CD14-positive monocyte (primary cell): ENCODE data around the gene ABCA2. TPM values are rescaled to one million over a fixed set of nuclear protein-coding genes. Genes with fewer than 3 reads are reported as not detected.

ENCODE experiments used
- DNase-seq, 3 donors: peaks; one replicate each; pipeline ENCODE4 v3.0.0-alpha.2; 2011 to 2022
- H2AFZ ChIP-seq: 2 replicates; pipeline ENCODE4 v1.6.0; 2012; ENCODE audit warnings: mild to moderate bottlenecking, low read depth, low read length, inconsistent platforms; ENCODE audit not compliant: insufficient read depth, poor library complexity, severe bottlenecking
- H3K27ac ChIP-seq, 2 donors: 1 replicate in 1 of 2; 2 replicates in 1 of 2; pipeline ENCODE4 v1.5.1; 2012 to 2013; ENCODE audit warnings: low read length in 2 of 2, control low read depth in 1 of 2, inconsistent platforms in 1 of 2, low read depth in 1 of 2, mild to moderate bottlenecking in 1 of 2
- H3K27me3 ChIP-seq, 2 donors: one replicate each; pipeline versions ENCODE4 v1.6.0 to v1.6.1; 2011 to 2013; ENCODE audit warnings: low read length in 2 of 2; ENCODE audit not compliant: control insufficient read depth in 2 of 2, insufficient read depth in 2 of 2
- H3K36me3 ChIP-seq, 2 donors: replicated peaks in 1 of 2; 1 replicate in 1 of 2; 2 replicates in 1 of 2; pipeline versions ENCODE4 v1.5.1 to v1.6.1; 2012 to 2013; ENCODE audit warnings: low read length in 2 of 2, control low read depth in 1 of 2, inconsistent platforms in 1 of 2, mild to moderate bottlenecking in 1 of 2; ENCODE audit not compliant: insufficient read depth in 2 of 2, control insufficient read depth in 1 of 2
- H3K4me1 ChIP-seq, 2 donors: 1 replicate in 1 of 2; 2 replicates in 1 of 2; pipeline versions ENCODE4 v1.5.1 to v1.6.1; 2012 to 2013; ENCODE audit warnings: low read length in 2 of 2, control low read depth in 1 of 2, inconsistent platforms in 1 of 2, mild to moderate bottlenecking in 1 of 2, moderate library complexity in 1 of 2; ENCODE audit not compliant: insufficient read depth in 2 of 2, control insufficient read depth in 1 of 2
- H3K4me2 ChIP-seq: replicated peaks from 2 replicates; pipeline ENCODE3; 2012; ENCODE audit warnings: low read length, moderate library complexity, mild to moderate bottlenecking; ENCODE audit not compliant: poor library complexity, severe bottlenecking; ENCODE audit errors: extremely low read depth
- H3K4me3 ChIP-seq, 3 experiments: fragments of 200-600 bp in 1 of 3; sonication (generic) in 1 of 3; replicated peaks in 1 of 3; 1 replicate in 2 of 3; 2 replicates in 1 of 3; pipeline ENCODE4 v1.5.1; 2011 to 2013; ENCODE audit warnings: low read length in 3 of 3, mild to moderate bottlenecking in 3 of 3, control low read depth in 2 of 3, low read depth in 2 of 3, inconsistent platforms in 1 of 3, moderate library complexity in 1 of 3
- H3K79me2 ChIP-seq: 2 replicates; pipeline ENCODE4 v1.6.0; 2012; ENCODE audit warnings: mild to moderate bottlenecking, control low read depth, inconsistent platforms, low read length, moderate library complexity; ENCODE audit not compliant: insufficient read depth
- H3K9ac ChIP-seq: 2 replicates; pipeline ENCODE4 v1.6.0; 2017; ENCODE audit warnings: low read length, mild to moderate bottlenecking; ENCODE audit not compliant: insufficient read depth, poor library complexity, severe bottlenecking
- H3K9me3 ChIP-seq, 2 donors: replicated peaks in 1 of 2; 1 replicate in 1 of 2; 2 replicates in 1 of 2; pipeline versions ENCODE4 v1.5.1 to v1.6.1; 2012 to 2013; ENCODE audit warnings: low read length in 2 of 2, control low read depth in 1 of 2; ENCODE audit not compliant: control insufficient read depth in 1 of 2, insufficient read depth in 1 of 2
- H4K20me1 ChIP-seq: 2 replicates; pipeline ENCODE4 v1.6.0; 2012; ENCODE audit warnings: mild to moderate bottlenecking, low read length, control low read depth, moderate library complexity; ENCODE audit not compliant: insufficient read depth
- H3K27ac Mint-ChIP-seq, 7 donors: one replicate each; pipeline ENCODE4 v1.8.0; 2020; ENCODE audit warnings: mild to moderate bottlenecking in 7 of 7, mixed read lengths in 7 of 7, moderate library complexity in 6 of 7, inconsistent platforms in 2 of 7
- H3K27me3 Mint-ChIP-seq, 3 donors: one replicate each; pipeline ENCODE4 v1.8.0; 2021 to 2022; ENCODE audit warnings: low read depth in 3 of 3, mild to moderate bottlenecking in 3 of 3, mixed read lengths in 3 of 3, moderate library complexity in 3 of 3, inconsistent platforms in 1 of 3
- H3K36me3 Mint-ChIP-seq, 2 donors: one replicate each; pipeline ENCODE4 v1.8.0; 2020; ENCODE audit warnings: mixed read lengths in 2 of 2, inconsistent platforms in 1 of 2, mild to moderate bottlenecking in 1 of 2
- H3K4me1 Mint-ChIP-seq: one replicate; pipeline ENCODE4 v1.8.0; 2020; ENCODE audit warnings: mild to moderate bottlenecking, mixed read lengths
- H3K4me3 Mint-ChIP-seq, 2 donors: one replicate each; pipeline ENCODE4 v1.8.0; 2020; ENCODE audit warnings: mild to moderate bottlenecking in 2 of 2, mixed read lengths in 2 of 2, moderate library complexity in 1 of 2
- H3K9me3 Mint-ChIP-seq, 7 donors: one replicate each; pipeline ENCODE4 v1.8.0; 2020 to 2022; ENCODE audit warnings: mixed read lengths in 7 of 7, mild to moderate bottlenecking in 6 of 7, moderate library complexity in 6 of 7, inconsistent platforms in 2 of 7
- CTCF ChIP-seq: fragments of 200-600 bp; IDR thresholded peaks from one replicate; pipeline ENCODE4 v1.8.0; 2022; ENCODE audit warnings: antibody characterized with exemption, mild to moderate bottlenecking
- WGBS: methylation state at CpG from one replicate; pipeline ENCODE4 v1.1.5; 2013; ENCODE audit warnings: missing lambda C conversion rate; ENCODE audit not compliant: insufficient coverage; 5-methylcytosine and 5-hydroxymethylcytosine counted together
- intact Hi-C, 2 donors: fragments of 100-400 bp; cut with micrococcal nuclease; formaldehyde crosslinking; loops; one replicate each; pipeline versions ENCODE4 v1.15.0 to v1.15.1; 2023
- polyA plus RNA-seq, 3 donors: library from polyadenylated mRNA; depleted of rRNA in 1 of 3; unstranded in 2 of 3; stranded (reverse) in 1 of 3; fragments of 300-500 nt in 2 of 3; fragments of >200 nt in 1 of 3; fragmentation: Illumina TruSeq in 2 of 3; gene quantifications; 1 replicate in 2 of 3; 2 replicates in 1 of 3; pipeline ENCODE4 v1.2.3, GENCODE V29; 2012 to 2021

ABCA2 gene
- polyA plus RNA-seq, 3 donors, result 0.18 to 30.7 (median 0.40) TPM

- WGBS, result 17% methylated on average over 32 of the region's 33 CpGs
- Mint-ChIP-seq H3K27ac (no peak overlapping the region), H3K36me3 (peaks cover 0 to 3% of the 10 kb centered on the region in 2 donors), H3K27me3 (peaks cover 55 to 65% (median 61%) of the 10 kb centered on the region in 3 donors), H3K9me3 (peaks cover 0 to 10% (median 0%) of the 10 kb centered on the region in 7 donors), H3K4me3 (peak overlapping the region in 1 of 2 donors; percentile 68), H3K4me1 (peaks cover 4% of the 10 kb centered on the region)
- Histone ChIP-seq H3K4me2 (no peak overlapping the region), H3K27ac (no peak overlapping the region), H3K9me3 (no peaks in the 10 kb centered on the region), H3K9ac (no peak overlapping the region), H3K36me3 (no peaks in the 10 kb centered on the region), H3K4me1 (peaks cover under 1% of the 10 kb centered on the region in 2 donors), H3K79me2 (no peaks in the 10 kb centered on the region), H3K4me3 (no peak overlapping the region), H2AFZ (no peak overlapping the region), H4K20me1 (no peaks in the 10 kb centered on the region), H3K27me3 (peaks cover 19 to 45% of the 10 kb centered on the region in 2 donors)
- no peak for TF ChIP-seq CTCF
- intact Hi-C loops, result no loop called here
- no peak for DNase-seq
Observed at GRCh38 chr9:136985853-136986252, 42.2 kb downstream of the ABCA2 start.

- no peak overlapping the region for H3K4me2 ChIP-seq
- H3K9me3 Mint-ChIP-seq, result peaks cover 0 to 7% (median 0%) of the 10 kb centered on the region in 7 donors
- H3K27ac Mint-ChIP-seq, result no peak overlapping the region
- H3K27ac ChIP-seq, result no peak overlapping the region
- peaks cover 54 to 68% (median 58%) of the 10 kb centered on the region in 3 donors for H3K27me3 Mint-ChIP-seq
- no peaks in the 10 kb centered on the region for H3K9me3 ChIP-seq
- H3K4me3 Mint-ChIP-seq, result no peak overlapping the region
- peaks cover 19 to 45% of the 10 kb centered on the region in 2 donors for H3K27me3 ChIP-seq
- WGBS, result 5% methylated on average over 41 of the region's 48 CpGs
- no peak for DNase-seq
- no peaks in the 10 kb centered on the region for H3K36me3 ChIP-seq
- no peak overlapping the region for H2AFZ ChIP-seq
- H3K4me1 Mint-ChIP-seq, result no peaks in the 10 kb centered on the region
- peaks cover 0 to 3% of the 10 kb centered on the region in 2 donors for H3K36me3 Mint-ChIP-seq
- H3K4me3 ChIP-seq, result no peak overlapping the region
- no peaks in the 10 kb centered on the region for H3K79me2 ChIP-seq
- H3K4me1 ChIP-seq, result no peaks in the 10 kb centered on the region
- H4K20me1 ChIP-seq, result no peaks in the 10 kb centered on the region
- H3K9ac ChIP-seq, result no peak overlapping the region
- no peak for TF ChIP-seq CTCF
- intact Hi-C loops, result no loop called here
Observed at GRCh38 chr9:136985027-136985602, 42.9 kb downstream of the ABCA2 start.
